ENCODE results near the gene LMOD2.

DNA sequence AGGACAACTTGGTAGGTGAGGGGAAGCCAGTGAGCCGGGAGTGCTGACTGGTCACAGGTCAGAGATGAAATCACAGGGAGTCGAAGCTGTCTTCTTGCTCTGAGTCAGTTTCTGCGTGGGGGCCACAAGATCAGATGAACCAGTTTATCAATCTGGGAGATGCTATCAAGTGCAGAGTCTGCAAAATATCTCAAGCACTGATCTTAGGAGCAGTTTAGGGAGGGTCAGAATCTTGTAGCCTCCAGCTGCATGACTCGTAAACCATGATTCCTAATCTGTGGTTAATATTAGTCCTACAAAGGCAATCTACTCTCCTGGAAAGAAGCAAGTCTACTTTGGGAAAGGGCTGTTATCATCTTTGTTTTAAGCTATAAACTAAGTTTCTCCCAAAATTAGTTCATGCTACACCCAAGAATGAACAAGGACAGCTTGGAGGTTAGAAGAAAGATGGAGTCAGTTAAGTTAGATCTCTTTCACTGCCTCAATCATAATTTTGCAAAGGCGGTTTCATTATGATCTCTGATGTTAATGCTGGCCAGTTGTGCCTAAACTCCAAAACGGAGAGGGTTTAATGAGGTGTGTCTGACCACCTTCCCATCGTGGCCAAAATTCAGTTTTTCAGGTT is 8.4 kb upstream of the LMOD2 start:
- TF ChIP-seq, protein P1, sequence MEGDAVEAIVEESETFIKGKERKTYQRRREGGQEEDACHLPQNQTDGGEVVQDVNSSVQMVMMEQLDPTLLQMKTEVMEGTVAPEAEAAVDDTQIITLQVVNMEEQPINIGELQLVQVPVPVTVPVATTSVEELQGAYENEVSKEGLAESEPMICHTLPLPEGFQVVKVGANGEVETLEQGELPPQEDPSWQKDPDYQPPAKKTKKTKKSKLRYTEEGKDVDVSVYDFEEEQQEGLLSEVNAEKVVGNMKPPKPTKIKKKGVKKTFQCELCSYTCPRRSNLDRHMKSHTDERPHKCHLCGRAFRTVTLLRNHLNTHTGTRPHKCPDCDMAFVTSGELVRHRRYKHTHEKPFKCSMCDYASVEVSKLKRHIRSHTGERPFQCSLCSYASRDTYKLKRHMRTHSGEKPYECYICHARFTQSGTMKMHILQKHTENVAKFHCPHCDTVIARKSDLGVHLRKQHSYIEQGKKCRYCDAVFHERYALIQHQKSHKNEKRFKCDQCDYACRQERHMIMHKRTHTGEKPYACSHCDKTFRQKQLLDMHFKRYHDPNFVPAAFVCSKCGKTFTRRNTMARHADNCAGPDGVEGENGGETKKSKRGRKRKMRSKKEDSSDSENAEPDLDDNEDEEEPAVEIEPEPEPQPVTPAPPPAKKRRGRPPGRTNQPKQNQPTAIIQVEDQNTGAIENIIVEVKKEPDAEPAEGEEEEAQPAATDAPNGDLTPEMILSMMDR (IDR thresholded peaks at IDR 0.05), result no peak
- no peak for TF ChIP-seq POLR2A (IDR thresholded peaks at IDR 0.05)

All from Peyer's patch (tissue), 4 donors.